ENCODE results near the gene MRPL24.

Gene MRPL24

GRCh38 chr1:156786640-156787039 lies 45.8 kb upstream of the MRPL24 start:
- Histone ChIP-seq H4K20me1 (ENCODE audit: low read depth, low read length) (no peaks in the 10 kb centered on the region; the same call in 1 of the 2 replicates), H3K36me3 (ENCODE audit: low read length) (no peaks in the 10 kb centered on the region; the same call in 1 of the 2 replicates), H3K27me3 (ENCODE audit: low read length) (no peaks in the 10 kb centered on the region), H3K9me2 (replicated peaks; ENCODE audit: insufficient read depth, low read length) (no peaks in the 10 kb centered on the region), H3K4me2 (ENCODE audit: low read depth, low read length, poor library complexity, severe bottlenecking) (no peak overlapping the region), H3K4me3 (ENCODE audit: insufficient read depth, low read length, poor library complexity, severe bottlenecking) (no peak overlapping the region), H3K9me3 (ENCODE audit: insufficient read depth, low read length) (no peaks in the 10 kb centered on the region), H3K9ac (ENCODE audit: low read length) (no peak overlapping the region), H3F3A (ENCODE audit: insufficient read depth) (no peaks in the 10 kb centered on the region), H2AFZ (ENCODE audit: low read depth, low read length, severe bottlenecking) (no peak overlapping the region), H3K79me2 (ENCODE audit: insufficient read depth, low read length) (peaks cover 19% of the 10 kb centered on the region), H3K27ac (ENCODE audit: low read depth, low read length) (no peak overlapping the region)
- TF ChIP-seq EZH2phosphoT487 (conservative IDR thresholded peaks at IDR 0.05; ENCODE audit: low read length) = no peak

- H3K36me3 ChIP-seq (ENCODE audit: low read length) = no peaks in the 10 kb centered on the region; the same call in 1 of the 2 replicates
- H3K9ac ChIP-seq (ENCODE audit: low read length) = no peak overlapping the region
- no peaks in the 10 kb centered on the region for H3K9me3 ChIP-seq (ENCODE audit: insufficient read depth, low read length)
- H3K79me2 ChIP-seq (ENCODE audit: insufficient read depth, low read length) = peaks cover 31% of the 10 kb centered on the region
- no peaks in the 10 kb centered on the region; the same call in 1 of the 2 replicates for H4K20me1 ChIP-seq (ENCODE audit: low read depth, low read length)
- no peak overlapping the region for H3K4me2 ChIP-seq (ENCODE audit: low read depth, low read length, poor library complexity, severe bottlenecking)
- H3F3A ChIP-seq (ENCODE audit: insufficient read depth) = no peaks in the 10 kb centered on the region
- no peak overlapping the region for H3K27ac ChIP-seq (ENCODE audit: low read depth, low read length)
- TF ChIP-seq EZH2phosphoT487 (conservative IDR thresholded peaks at IDR 0.05; ENCODE audit: low read length) (no peak), CTCF (IDR thresholded peaks at IDR 0.05; ENCODE audit: insufficient read depth, low read length, poor library complexity, severe bottlenecking) (no peak)
- no peaks in the 10 kb centered on the region for H3K9me2 ChIP-seq (replicated peaks; ENCODE audit: insufficient read depth, low read length)
- H3K4me3 ChIP-seq (ENCODE audit: insufficient read depth, low read length, poor library complexity, severe bottlenecking) = no peak overlapping the region
- no peak overlapping the region for H2AFZ ChIP-seq (ENCODE audit: low read depth, low read length, severe bottlenecking)
- H3K27me3 ChIP-seq (ENCODE audit: low read length) = no peaks in the 10 kb centered on the region
These were observed 44.6 kb upstream of the MRPL24 start for GRCh38 chr1:156785458-156785857.

GRCh38 chr1:156781585-156782186 lies 40.8 kb upstream of the MRPL24 start:
- Histone ChIP-seq H3K79me2 (ENCODE audit: insufficient read depth, low read length) (peaks cover 59% of the 10 kb centered on the region), H3K4me2 (ENCODE audit: low read depth, low read length, poor library complexity, severe bottlenecking) (no peak overlapping the region), H3K27me3 (ENCODE audit: low read length) (no peaks in the 10 kb centered on the region), H3K27ac (ENCODE audit: low read depth, low read length) (no peak overlapping the region), H2AFZ (ENCODE audit: low read depth, low read length, severe bottlenecking) (no peak overlapping the region), H3K9me3 (ENCODE audit: insufficient read depth, low read length) (no peaks in the 10 kb centered on the region), H3K9me2 (replicated peaks; ENCODE audit: insufficient read depth, low read length) (no peaks in the 10 kb centered on the region), H3F3A (ENCODE audit: insufficient read depth) (no peaks in the 10 kb centered on the region), H4K20me1 (ENCODE audit: low read depth, low read length) (peaks cover 4% of the 10 kb centered on the region; the same call in 1 of the 2 replicates), H3K4me3 (ENCODE audit: insufficient read depth, low read length, poor library complexity, severe bottlenecking) (no peak overlapping the region), H3K9ac (ENCODE audit: low read length) (no peak overlapping the region), H3K36me3 (ENCODE audit: low read length) (no peaks in the 10 kb centered on the region; the same call in 1 of the 2 replicates)
- TF ChIP-seq EZH2phosphoT487 (conservative IDR thresholded peaks at IDR 0.05; ENCODE audit: low read length) (no peak), CTCF (IDR thresholded peaks at IDR 0.05; ENCODE audit: insufficient read depth, low read length, poor library complexity, severe bottlenecking) (no peak)

GRCh38 chr1:156777573-156777972 lies 36.7 kb upstream of the MRPL24 start:
- Histone ChIP-seq H3K9me2 (replicated peaks; ENCODE audit: insufficient read depth, low read length) (no peaks in the 10 kb centered on the region), H3K27ac (ENCODE audit: low read depth, low read length) (no peak overlapping the region), H3K9me3 (ENCODE audit: insufficient read depth, low read length) (no peaks in the 10 kb centered on the region), H3K4me2 (ENCODE audit: low read depth, low read length, poor library complexity, severe bottlenecking) (no peak overlapping the region), H3K27me3 (ENCODE audit: low read length) (no peaks in the 10 kb centered on the region), H3F3A (ENCODE audit: insufficient read depth) (0 out of 2 replicates have a peak, but pooled peaks cover 5% of the 10 kb centered on the region), H3K9ac (ENCODE audit: low read length) (no peak overlapping the region), H4K20me1 (ENCODE audit: low read depth, low read length) (peaks cover 8% of the 10 kb centered on the region; the same call in 1 of the 2 replicates), H2AFZ (ENCODE audit: low read depth, low read length, severe bottlenecking) (no peak overlapping the region), H3K36me3 (ENCODE audit: low read length) (peaks cover 2% of the 10 kb centered on the region), H3K79me2 (ENCODE audit: insufficient read depth, low read length) (peaks cover 92% of the 10 kb centered on the region), H3K4me3 (ENCODE audit: insufficient read depth, low read length, poor library complexity, severe bottlenecking) (no peak overlapping the region)
- no peak for TF ChIP-seq EZH2phosphoT487 (conservative IDR thresholded peaks at IDR 0.05; ENCODE audit: low read length)
- TF ChIP-seq CTCF (IDR thresholded peaks at IDR 0.05; ENCODE audit: insufficient read depth, low read length, poor library complexity, severe bottlenecking) = no peak
